Measurements from ENCODE around the gene PROCA1. TPM values are rescaled to one million over a fixed set of nuclear protein-coding genes. Genes with fewer than 3 reads are reported as not detected.
A peak's percentile ranks its signal among the peaks of the same experiment; 100 is the strongest.

PROCA1 gene
- total and polyA plus RNA-seq, 2 of the 13 experiments (the other 11 are each of a cell fraction or from before 2014, with no cell fraction given), result 0.73 to 1.5 TPM

DNA sequence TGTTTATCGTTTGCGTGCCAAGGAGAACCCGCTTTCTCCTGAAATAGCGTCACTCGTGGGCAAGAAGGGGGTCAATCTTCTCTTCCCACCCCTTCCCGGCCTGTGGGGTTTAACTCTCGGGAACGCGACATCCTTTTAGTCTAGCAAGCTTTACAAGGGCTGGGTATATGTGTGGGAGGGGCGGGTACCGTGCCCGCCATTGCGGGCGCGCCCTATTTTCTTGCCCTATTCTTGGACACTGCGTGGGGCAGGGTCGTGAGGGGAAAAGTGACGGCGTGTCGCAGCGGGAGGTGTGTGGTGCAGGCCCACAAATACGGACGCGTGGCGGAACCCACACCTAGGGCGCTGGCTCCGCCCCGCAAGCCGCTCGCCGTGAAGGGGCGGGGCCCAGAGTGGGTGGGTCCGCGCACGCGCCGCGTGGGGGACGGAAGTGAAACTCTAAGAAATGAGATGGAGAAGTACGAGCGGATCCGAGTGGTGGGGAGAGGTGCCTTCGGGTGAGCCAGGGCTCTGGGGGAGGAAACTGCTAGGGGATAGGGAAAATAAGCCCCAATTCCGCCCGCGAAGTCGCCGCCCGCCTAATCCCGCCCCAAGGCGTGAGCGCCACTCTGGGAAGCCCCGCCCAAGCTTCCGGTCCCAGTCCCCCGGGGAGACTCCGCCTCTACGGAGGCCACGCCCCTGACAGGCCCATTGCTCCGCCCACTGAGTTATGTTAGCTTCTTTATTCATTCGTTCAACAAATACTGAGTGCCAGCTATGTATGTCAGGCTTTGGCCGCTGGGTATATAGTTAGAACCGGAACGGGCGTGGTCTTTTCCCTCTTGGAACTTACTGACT lies 16.9 kb upstream of the PROCA1 start, which contains the start of gene NEK8 (continued):
- TF ChIP-seq, protein P1, sequence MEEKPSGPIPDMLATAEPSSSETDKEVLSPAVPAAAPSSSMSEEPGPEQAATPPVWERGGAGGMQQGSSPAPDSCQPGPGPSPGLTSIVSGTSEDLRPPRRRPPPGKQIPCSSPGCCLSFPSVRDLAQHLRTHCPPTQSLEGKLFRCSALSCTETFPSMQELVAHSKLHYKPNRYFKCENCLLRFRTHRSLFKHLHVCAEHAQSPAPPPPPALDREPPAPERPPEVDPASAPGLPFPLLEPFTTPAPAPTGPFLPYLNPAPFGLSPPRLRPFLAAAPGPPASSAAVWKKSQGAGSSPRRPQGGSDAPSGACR (CRISPR knock-in tag; IDR thresholded peaks at IDR 0.05), result no peak
- TF ChIP-seq ZNF570 (CRISPR knock-in tag; IDR thresholded peaks at IDR 0.05; ENCODE audit: borderline replicate concordance), result no peak
- TF ChIP-seq, protein P2, sequence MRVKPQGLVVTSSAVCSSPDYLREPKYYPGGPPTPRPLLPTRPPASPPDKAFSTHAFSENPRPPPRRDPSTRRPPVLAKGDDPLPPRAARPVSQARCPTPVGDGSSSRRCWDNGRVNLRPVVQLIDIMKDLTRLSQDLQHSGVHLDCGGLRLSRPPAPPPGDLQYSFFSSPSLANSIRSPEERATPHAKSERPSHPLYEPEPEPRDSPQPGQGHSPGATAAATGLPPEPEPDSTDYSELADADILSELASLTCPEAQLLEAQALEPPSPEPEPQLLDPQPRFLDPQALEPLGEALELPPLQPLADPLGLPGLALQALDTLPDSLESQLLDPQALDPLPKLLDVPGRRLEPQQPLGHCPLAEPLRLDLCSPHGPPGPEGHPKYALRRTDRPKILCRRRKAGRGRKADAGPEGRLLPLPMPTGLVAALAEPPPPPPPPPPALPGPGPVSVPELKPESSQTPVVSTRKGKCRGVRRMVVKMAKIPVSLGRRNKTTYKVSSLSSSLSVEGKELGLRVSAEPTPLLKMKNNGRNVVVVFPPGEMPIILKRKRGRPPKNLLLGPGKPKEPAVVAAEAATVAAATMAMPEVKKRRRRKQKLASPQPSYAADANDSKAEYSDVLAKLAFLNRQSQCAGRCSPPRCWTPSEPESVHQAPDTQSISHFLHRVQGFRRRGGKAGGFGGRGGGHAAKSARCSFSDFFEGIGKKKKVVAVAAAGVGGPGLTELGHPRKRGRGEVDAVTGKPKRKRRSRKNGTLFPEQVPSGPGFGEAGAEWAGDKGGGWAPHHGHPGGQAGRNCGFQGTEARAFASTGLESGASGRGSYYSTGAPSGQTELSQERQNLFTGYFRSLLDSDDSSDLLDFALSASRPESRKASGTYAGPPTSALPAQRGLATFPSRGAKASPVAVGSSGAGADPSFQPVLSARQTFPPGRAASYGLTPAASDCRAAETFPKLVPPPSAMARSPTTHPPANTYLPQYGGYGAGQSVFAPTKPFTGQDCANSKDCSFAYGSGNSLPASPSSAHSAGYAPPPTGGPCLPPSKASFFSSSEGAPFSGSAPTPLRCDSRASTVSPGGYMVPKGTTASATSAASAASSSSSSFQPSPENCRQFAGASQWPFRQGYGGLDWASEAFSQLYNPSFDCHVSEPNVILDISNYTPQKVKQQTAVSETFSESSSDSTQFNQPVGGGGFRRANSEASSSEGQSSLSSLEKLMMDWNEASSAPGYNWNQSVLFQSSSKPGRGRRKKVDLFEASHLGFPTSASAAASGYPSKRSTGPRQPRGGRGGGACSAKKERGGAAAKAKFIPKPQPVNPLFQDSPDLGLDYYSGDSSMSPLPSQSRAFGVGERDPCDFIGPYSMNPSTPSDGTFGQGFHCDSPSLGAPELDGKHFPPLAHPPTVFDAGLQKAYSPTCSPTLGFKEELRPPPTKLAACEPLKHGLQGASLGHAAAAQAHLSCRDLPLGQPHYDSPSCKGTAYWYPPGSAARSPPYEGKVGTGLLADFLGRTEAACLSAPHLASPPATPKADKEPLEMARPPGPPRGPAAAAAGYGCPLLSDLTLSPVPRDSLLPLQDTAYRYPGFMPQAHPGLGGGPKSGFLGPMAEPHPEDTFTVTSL (CRISPR knock-in tag; IDR thresholded peaks at IDR 0.05; ENCODE audit: borderline replicate concordance), result no peak
- peak; percentile 65 for TF ChIP-seq PHF20 (CRISPR knock-in tag; IDR thresholded peaks at IDR 0.05)
- no peak for TF ChIP-seq MAF1 (CRISPR knock-in tag; IDR thresholded peaks at IDR 0.05; ENCODE audit: borderline replicate concordance)
- 0 out of 2 replicates have a peak, but pooled peaks have one; percentile 71 for TF ChIP-seq ZBTB3 (CRISPR knock-in tag; IDR thresholded peaks at IDR 0.05; ENCODE audit: borderline replicate concordance, low read depth)
- TF ChIP-seq GPN1 (CRISPR knock-in tag; IDR thresholded peaks at IDR 0.05; ENCODE audit: borderline replicate concordance), result no peak
- TF ChIP-seq EEA1 (CRISPR knock-in tag; IDR thresholded peaks at IDR 0.05; ENCODE audit: borderline replicate concordance), result 0 out of 2 replicates have a peak, but pooled peaks have one; percentile 71
- TF ChIP-seq KLF9 (CRISPR knock-in tag; IDR thresholded peaks at IDR 0.05; ENCODE audit: low read depth), result no peak
- TF ChIP-seq RBAK (CRISPR knock-in tag; IDR thresholded peaks at IDR 0.05), result no peak
- TF ChIP-seq, protein P3, sequence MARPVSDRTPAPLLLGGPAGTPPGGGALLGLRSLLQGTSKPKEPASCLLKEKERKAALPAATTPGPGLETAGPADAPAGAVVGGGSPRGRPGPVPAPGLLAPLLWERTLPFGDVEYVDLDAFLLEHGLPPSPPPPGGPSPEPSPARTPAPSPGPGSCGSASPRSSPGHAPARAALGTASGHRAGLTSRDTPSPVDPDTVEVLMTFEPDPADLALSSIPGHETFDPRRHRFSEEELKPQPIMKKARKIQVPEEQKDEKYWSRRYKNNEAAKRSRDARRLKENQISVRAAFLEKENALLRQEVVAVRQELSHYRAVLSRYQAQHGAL (CRISPR knock-in tag; IDR thresholded peaks at IDR 0.05; ENCODE audit: not compliant biosample characterization), result peak; percentile 8
- 0 out of 2 replicates have a peak, but pooled peaks have one; percentile 77 for TF ChIP-seq NR1H2 (CRISPR knock-in tag; IDR thresholded peaks at IDR 0.05; ENCODE audit: borderline replicate concordance, low read depth)
- TF ChIP-seq KDM2A (CRISPR knock-in tag; IDR thresholded peaks at IDR 0.05; ENCODE audit: borderline replicate concordance, low read depth), result peak; percentile 52; the same call in 1 of the 2 replicates
- no peak for TF ChIP-seq CC2D1A (CRISPR knock-in tag; IDR thresholded peaks at IDR 0.05)
- TF ChIP-seq NKX3-1 (CRISPR knock-in tag; IDR thresholded peaks at IDR 0.05), result 0 out of 2 replicates have a peak, but pooled peaks have one; percentile 15
- TF ChIP-seq ZNF335 (CRISPR knock-in tag; IDR thresholded peaks at IDR 0.05), result no peak
- TF ChIP-seq FOSL2 (CRISPR knock-in tag; IDR thresholded peaks at IDR 0.05), result peak; percentile 17; the same call in 1 of the 2 replicates
- peak; percentile 83; the same call in 1 of the 2 replicates for TF ChIP-seq ZNF782 (CRISPR knock-in tag; IDR thresholded peaks at IDR 0.05; ENCODE audit: borderline replicate concordance)
- TF ChIP-seq SNAI1 (CRISPR knock-in tag; IDR thresholded peaks at IDR 0.05; ENCODE audit: borderline replicate concordance), result no peak
- TF ChIP-seq, protein P4, sequence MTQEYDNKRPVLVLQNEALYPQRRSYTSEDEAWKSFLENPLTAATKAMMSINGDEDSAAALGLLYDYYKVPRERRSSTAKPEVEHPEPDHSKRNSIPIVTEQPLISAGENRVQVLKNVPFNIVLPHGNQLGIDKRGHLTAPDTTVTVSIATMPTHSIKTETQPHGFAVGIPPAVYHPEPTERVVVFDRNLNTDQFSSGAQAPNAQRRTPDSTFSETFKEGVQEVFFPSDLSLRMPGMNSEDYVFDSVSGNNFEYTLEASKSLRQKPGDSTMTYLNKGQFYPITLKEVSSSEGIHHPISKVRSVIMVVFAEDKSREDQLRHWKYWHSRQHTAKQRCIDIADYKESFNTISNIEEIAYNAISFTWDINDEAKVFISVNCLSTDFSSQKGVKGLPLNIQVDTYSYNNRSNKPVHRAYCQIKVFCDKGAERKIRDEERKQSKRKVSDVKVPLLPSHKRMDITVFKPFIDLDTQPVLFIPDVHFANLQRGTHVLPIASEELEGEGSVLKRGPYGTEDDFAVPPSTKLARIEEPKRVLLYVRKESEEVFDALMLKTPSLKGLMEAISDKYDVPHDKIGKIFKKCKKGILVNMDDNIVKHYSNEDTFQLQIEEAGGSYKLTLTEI (CRISPR knock-in tag; conservative IDR thresholded peaks at IDR 0.05), result no peak

Data from HepG2 (cell line).